Neuron (in vitro differentiated cells): Measurements from ENCODE around the gene ARHGEF39.

Experiments used
- H2AFZ ChIP-seq: one replicate; pipeline ENCODE4 v1.6.1; 2013; ENCODE audit warnings: low read depth, mild to moderate bottlenecking, inconsistent platforms, low read length, moderate library complexity
- H3K27me3 ChIP-seq: one replicate; pipeline ENCODE4 v1.6.1; 2013; ENCODE audit warnings: low read length; ENCODE audit not compliant: insufficient read depth
- H3K36me3 ChIP-seq: one replicate; pipeline ENCODE4 v1.6.1; 2013; ENCODE audit warnings: low read length; ENCODE audit not compliant: insufficient read depth
- H3K4me1 ChIP-seq: one replicate; pipeline ENCODE4 v1.6.1; 2013; ENCODE audit warnings: low read length; ENCODE audit not compliant: insufficient read depth
- H3K4me3 ChIP-seq: 2 replicates; pipeline ENCODE4 v1.5.1; 2013; ENCODE audit warnings: mild to moderate bottlenecking, low read length, moderate library complexity
- H3K9me3 ChIP-seq: one replicate; pipeline ENCODE4 v1.6.1; 2013; ENCODE audit warnings: low read length

The ARHGEF39 gene

GRCh38 chr9:35636135-35636876, 28.7 kb downstream of the ARHGEF39 start:
- no peaks in the 10 kb centered on the region for H3K27me3 ChIP-seq
- no peaks in the 10 kb centered on the region for H3K36me3 ChIP-seq
- H3K4me1 ChIP-seq = no peaks in the 10 kb centered on the region
- H3K9me3 ChIP-seq = no peaks in the 10 kb centered on the region
- H2AFZ ChIP-seq = no peak overlapping the region
- H3K4me3 ChIP-seq = no peak overlapping the region

- Histone ChIP-seq H3K36me3 (no peaks in the 10 kb centered on the region), H2AFZ (no peak overlapping the region)
These were observed 29.3 kb downstream of the ARHGEF39 start for GRCh38 chr9:35635730-35636129.

GRCh38 chr9:35629597-35629996, 35.4 kb downstream of the ARHGEF39 start:
- H3K9me3 ChIP-seq = no peaks in the 10 kb centered on the region
- H3K27me3 ChIP-seq = no peaks in the 10 kb centered on the region
- H3K4me1 ChIP-seq = no peaks in the 10 kb centered on the region
- H3K4me3 ChIP-seq = no peak overlapping the region
- H2AFZ ChIP-seq = no peak overlapping the region
- H3K36me3 ChIP-seq = no peaks in the 10 kb centered on the region

More at GRCh38 chr9:35635730-35636129, 29.3 kb downstream of the ARHGEF39 start:
- Histone ChIP-seq H3K27me3 (no peaks in the 10 kb centered on the region), H3K4me3 (no peak overlapping the region), H3K4me1 (no peaks in the 10 kb centered on the region), H3K9me3 (no peaks in the 10 kb centered on the region)

- Histone ChIP-seq H3K4me3 (no peak overlapping the region), H3K36me3 (no peaks in the 10 kb centered on the region), H2AFZ (no peak overlapping the region), H3K4me1 (no peaks in the 10 kb centered on the region), H3K27me3 (no peaks in the 10 kb centered on the region), H3K9me3 (no peaks in the 10 kb centered on the region)
These were observed 36.5 kb downstream of the ARHGEF39 start for GRCh38 chr9:35628389-35628991.

- H3K27me3 ChIP-seq = no peaks in the 10 kb centered on the region
- no peak overlapping the region for H2AFZ ChIP-seq
- H3K36me3 ChIP-seq = no peaks in the 10 kb centered on the region
- no peak overlapping the region for H3K4me3 ChIP-seq
- no peaks in the 10 kb centered on the region for H3K9me3 ChIP-seq
- H3K4me1 ChIP-seq = no peaks in the 10 kb centered on the region
These were observed 37.4 kb downstream of the ARHGEF39 start for GRCh38 chr9:35627575-35627974.

- Histone ChIP-seq H3K4me3 (no peak overlapping the region), H3K36me3 (no peaks in the 10 kb centered on the region), H2AFZ (no peak overlapping the region), H3K4me1 (no peaks in the 10 kb centered on the region), H3K9me3 (no peaks in the 10 kb centered on the region), H3K27me3 (peaks cover 45% of the 10 kb centered on the region)
These were observed 45.2 kb downstream of the ARHGEF39 start for GRCh38 chr9:35619800-35620158.

- Histone ChIP-seq H2AFZ (no peak overlapping the region), H3K36me3 (no peaks in the 10 kb centered on the region), H3K4me1 (no peaks in the 10 kb centered on the region), H3K4me3 (no peak overlapping the region), H3K27me3 (peaks cover 50% of the 10 kb centered on the region), H3K9me3 (no peaks in the 10 kb centered on the region)
These were observed 45.9 kb downstream of the ARHGEF39 start for GRCh38 chr9:35618854-35619799.

- no peaks in the 10 kb centered on the region for H3K36me3 ChIP-seq
These were observed 46.7 kb downstream of the ARHGEF39 start, which contains the start of gene CD72 for GRCh38 chr9:35618325-35618727. Gene CD72, minus strand, starts transcription at chr9:35618413. Its CDS starts 110 bp downstream, at chr9:35618303.

GRCh38 chr9:35617548-35617947, 47.4 kb downstream of the ARHGEF39 start:
- Histone ChIP-seq H3K27me3 (peaks cover 50% of the 10 kb centered on the region), H2AFZ (no peak overlapping the region), H3K4me1 (no peaks in the 10 kb centered on the region)

More at GRCh38 chr9:35618325-35618727, 46.7 kb downstream of the ARHGEF39 start, which contains the start of gene CD72:
- peaks cover 50% of the 10 kb centered on the region for H3K27me3 ChIP-seq
- no peaks in the 10 kb centered on the region for H3K9me3 ChIP-seq
- no peaks in the 10 kb centered on the region for H3K4me1 ChIP-seq
- no peak within 1 kb of the TSS for H3K4me3 ChIP-seq
- no peak within 1 kb of the TSS for H2AFZ ChIP-seq

GRCh38 chr9:35616681-35617459, 48.1 kb downstream of the ARHGEF39 start:
- H3K27me3 ChIP-seq = peaks cover 50% of the 10 kb centered on the region
- H3K4me1 ChIP-seq = no peaks in the 10 kb centered on the region
- H3K36me3 ChIP-seq = no peaks in the 10 kb centered on the region
- no peaks in the 10 kb centered on the region for H3K9me3 ChIP-seq
- H3K4me3 ChIP-seq = no peak overlapping the region
- no peak overlapping the region for H2AFZ ChIP-seq

More at GRCh38 chr9:35617548-35617947, 47.4 kb downstream of the ARHGEF39 start:
- Histone ChIP-seq H3K36me3 (no peaks in the 10 kb centered on the region), H3K9me3 (no peaks in the 10 kb centered on the region), H3K4me3 (no peak overlapping the region)

GRCh38 chr9:35615981-35616680, 48.9 kb downstream of the ARHGEF39 start:
- Histone ChIP-seq H3K4me1 (no peaks in the 10 kb centered on the region), H3K4me3 (no peak overlapping the region), H3K27me3 (peaks cover 48% of the 10 kb centered on the region), H3K9me3 (no peaks in the 10 kb centered on the region), H3K36me3 (no peaks in the 10 kb centered on the region), H2AFZ (no peak overlapping the region)

- no peak overlapping the region for H2AFZ ChIP-seq
- peaks cover 36% of the 10 kb centered on the region for H3K27me3 ChIP-seq
- H3K4me3 ChIP-seq = no peak overlapping the region
- H3K9me3 ChIP-seq = no peaks in the 10 kb centered on the region
- H3K4me1 ChIP-seq = no peaks in the 10 kb centered on the region
- H3K36me3 ChIP-seq = peaks cover 22% of the 10 kb centered on the region
These were observed 52.2 kb downstream of the ARHGEF39 start for GRCh38 chr9:35612843-35613242.
